Upper lobe of left lung (tissue), 4 donors: ENCODE data around the gene PCDH1.

Experiments used
- CTCF ChIP-seq, 6 experiments: fragments of 450-650 bp in 4 of 6; fragments of 200-600 bp in 2 of 6; sonication (generic) in 2 of 6; IDR thresholded peaks; one replicate each; pipeline ENCODE4 v1.5.1; 2016 to 2019; ENCODE audit warnings: antibody characterized with exemption in 6 of 6
- POLR2A ChIP-seq, 4 donors: fragments of 450-650 bp; IDR thresholded peaks; one replicate each; pipeline ENCODE4 v1.5.1; 2016 to 2017; ENCODE audit warnings: antibody characterized with exemption in 4 of 4, mild to moderate bottlenecking in 2 of 4

GRCh38 chr5:141817631-141818030, 60.6 kb downstream of the PCDH1 start:
- TF ChIP-seq CTCF (IDR thresholded peaks at IDR 0.05) (no peak), POLR2A (IDR thresholded peaks at IDR 0.05) (no peak)
